Measurements from ENCODE around the gene ZNF367. TPM values are rescaled to one million over a fixed set of nuclear protein-coding genes. Genes with fewer than 3 reads are reported as not detected.

Gene ZNF367
- total RNA-seq, 2 donors from 2014 or later = 3.6 to 18.9 TPM

DNA sequence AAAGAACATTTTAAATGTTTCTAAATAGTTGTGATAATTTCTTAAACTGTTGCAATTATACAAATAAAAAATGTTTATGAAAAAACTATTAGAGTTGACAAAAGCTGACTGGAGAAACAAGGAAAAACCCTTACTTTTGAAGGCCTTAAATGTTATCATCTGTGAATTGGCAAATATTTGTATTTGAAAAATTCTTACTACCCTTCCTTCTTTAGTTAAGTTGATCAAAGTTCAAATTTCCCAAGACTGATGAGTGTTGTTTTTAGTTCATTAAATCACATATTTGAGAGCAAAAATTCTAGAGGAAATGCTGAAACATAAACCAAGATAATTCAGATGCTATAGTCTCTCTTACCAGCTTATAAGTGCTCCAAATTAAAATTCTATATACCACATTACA is 32.0 kb downstream of the ZNF367 start:
- H3K27me3 ChIP-seq = no peaks in the 10 kb centered on the region
- H3K9me3 ChIP-seq = no peaks in the 10 kb centered on the region
- DNase-seq = no peak
- H3K9ac ChIP-seq (ENCODE audit: low read depth in 2 of 2, low read length in 2 of 2) = no peak overlapping the region
- no peaks in the 10 kb centered on the region for H3K4me1 ChIP-seq
- H3K27ac ChIP-seq = no peak overlapping the region
- no peak overlapping the region for H3K4me3 ChIP-seq
- intact Hi-C loops (cut with DNase I) = no loop called here
- TF ChIP-seq, protein P1, sequence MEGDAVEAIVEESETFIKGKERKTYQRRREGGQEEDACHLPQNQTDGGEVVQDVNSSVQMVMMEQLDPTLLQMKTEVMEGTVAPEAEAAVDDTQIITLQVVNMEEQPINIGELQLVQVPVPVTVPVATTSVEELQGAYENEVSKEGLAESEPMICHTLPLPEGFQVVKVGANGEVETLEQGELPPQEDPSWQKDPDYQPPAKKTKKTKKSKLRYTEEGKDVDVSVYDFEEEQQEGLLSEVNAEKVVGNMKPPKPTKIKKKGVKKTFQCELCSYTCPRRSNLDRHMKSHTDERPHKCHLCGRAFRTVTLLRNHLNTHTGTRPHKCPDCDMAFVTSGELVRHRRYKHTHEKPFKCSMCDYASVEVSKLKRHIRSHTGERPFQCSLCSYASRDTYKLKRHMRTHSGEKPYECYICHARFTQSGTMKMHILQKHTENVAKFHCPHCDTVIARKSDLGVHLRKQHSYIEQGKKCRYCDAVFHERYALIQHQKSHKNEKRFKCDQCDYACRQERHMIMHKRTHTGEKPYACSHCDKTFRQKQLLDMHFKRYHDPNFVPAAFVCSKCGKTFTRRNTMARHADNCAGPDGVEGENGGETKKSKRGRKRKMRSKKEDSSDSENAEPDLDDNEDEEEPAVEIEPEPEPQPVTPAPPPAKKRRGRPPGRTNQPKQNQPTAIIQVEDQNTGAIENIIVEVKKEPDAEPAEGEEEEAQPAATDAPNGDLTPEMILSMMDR (IDR thresholded peaks at IDR 0.05) = no peak
- no peaks in the 10 kb centered on the region for H3K36me3 ChIP-seq

DNA sequence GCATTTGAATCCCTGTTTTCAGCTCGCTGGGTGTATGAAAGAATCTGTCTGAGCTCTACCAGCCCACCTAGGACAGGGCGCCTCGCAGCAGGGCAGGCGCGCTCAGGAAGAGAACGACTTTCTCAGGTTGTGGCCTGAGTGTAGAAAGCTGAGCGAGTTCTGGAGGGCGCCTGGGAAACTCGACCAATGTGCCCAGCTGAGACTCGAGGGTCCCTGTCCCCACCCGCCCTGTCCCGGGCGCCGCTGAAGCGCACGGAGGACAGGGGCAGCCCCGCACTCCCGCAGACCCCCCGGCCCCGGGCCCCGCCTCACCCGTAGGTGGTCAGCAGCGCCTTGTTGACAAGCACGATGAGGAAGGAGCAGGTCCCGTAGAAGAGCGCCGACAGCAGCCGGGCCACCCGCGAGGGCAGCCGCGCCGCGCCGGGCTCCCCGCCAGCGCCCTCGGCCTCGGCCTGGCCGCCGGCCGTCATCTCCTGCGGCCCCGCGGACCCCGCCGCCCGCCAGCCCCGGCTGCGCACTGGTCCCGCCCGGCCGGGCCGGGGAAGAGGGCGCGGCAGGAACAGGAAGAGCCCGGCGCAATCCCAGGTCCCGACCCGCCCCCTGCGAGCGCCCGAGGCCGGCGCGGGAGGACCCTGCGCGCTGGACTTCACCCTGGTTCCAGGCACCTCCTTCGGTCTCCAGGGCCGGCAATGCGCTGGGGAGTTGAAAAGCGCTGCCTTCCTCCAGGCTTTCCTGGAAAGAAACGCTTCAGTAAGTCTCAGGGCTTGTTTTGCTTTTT is 34.8 kb downstream of the ZNF367 start, which contains the start of gene SLC35D2:
SLC35D2 (minus strand) TSS at position 547 of the 778 bp plus-strand sequence; CDS start at position 470, 77 bp downstream.
- TF ChIP-seq, protein P1 (IDR thresholded peaks at IDR 0.05) = no peak
- Histone ChIP-seq H3K27ac (peak within 1 kb of the TSS; percentile 67), H3K4me3 (peak within 1 kb of the TSS; percentile 54), H3K9ac (ENCODE audit: low read depth in 2 of 2, low read length in 2 of 2) (peak within 1 kb of the TSS; percentile 73 to 95), H3K4me1 (no peaks in the 10 kb centered on the region), H3K9me3 (no peaks in the 10 kb centered on the region), H3K27me3 (no peaks in the 10 kb centered on the region), H3K36me3 (no peaks in the 10 kb centered on the region)
- DNase-seq = peak; percentile 86
- intact Hi-C loops (cut with DNase I) = loop anchor here (5.0 kb wide), 1 partner anchor 36 kb away; no protein-coding TSS in a partner anchor

DNA sequence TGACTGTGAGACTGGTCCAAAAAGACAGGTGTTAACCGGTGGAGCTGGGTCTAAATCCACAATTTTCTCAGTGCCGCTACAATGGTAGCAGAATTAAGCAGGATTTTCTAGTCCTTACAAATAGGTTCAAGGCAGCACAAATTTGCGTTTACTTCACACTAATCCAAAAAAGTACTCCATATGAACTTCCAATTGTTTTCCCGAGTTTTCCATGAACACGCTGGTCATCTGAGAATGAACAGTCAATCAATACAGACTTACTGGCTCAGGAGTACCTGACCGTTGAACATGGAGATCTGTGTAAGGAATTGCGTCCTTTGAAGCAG is 35.4 kb downstream of the ZNF367 start:
- peak overlapping the region; percentile 73 to 95 for H3K9ac ChIP-seq (ENCODE audit: low read depth in 2 of 2, low read length in 2 of 2)
- no peak for DNase-seq
- no peaks in the 10 kb centered on the region for H3K27me3 ChIP-seq
- intact Hi-C loops (cut with DNase I) = loop anchor here (5.0 kb wide), 1 partner anchor 36 kb away; no protein-coding TSS in a partner anchor
- H3K36me3 ChIP-seq = no peaks in the 10 kb centered on the region
- peak overlapping the region; percentile 67 for H3K27ac ChIP-seq
- peak overlapping the region; percentile 54 for H3K4me3 ChIP-seq
- TF ChIP-seq, protein P1 (IDR thresholded peaks at IDR 0.05) = no peak
- peaks cover 1% of the 10 kb centered on the region for H3K4me1 ChIP-seq
- no peaks in the 10 kb centered on the region for H3K9me3 ChIP-seq

DNA sequence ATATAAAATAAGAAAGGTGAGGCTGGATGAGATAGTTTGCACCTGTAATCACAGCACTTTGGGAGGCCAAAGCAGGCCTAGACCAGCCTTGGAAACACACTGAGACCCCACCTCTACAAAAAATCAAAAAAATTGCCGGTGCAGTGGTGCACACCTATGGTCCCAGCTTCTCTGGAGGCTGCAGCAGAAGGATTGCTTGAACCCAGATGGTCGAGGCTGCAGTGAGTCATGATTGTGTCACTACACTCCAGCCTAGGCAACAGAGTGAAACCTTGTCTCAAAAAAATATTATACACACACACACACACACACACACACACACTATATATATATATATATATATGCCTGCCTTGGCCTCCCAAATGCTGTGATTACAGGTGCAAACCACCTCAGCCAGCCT is 36.0 kb downstream of the ZNF367 start:
- Histone ChIP-seq H3K27me3 (no peaks in the 10 kb centered on the region), H3K9ac (ENCODE audit: low read depth in 2 of 2, low read length in 2 of 2) (peak overlapping the region in 1 of 2 donors; percentile 22), H3K9me3 (no peaks in the 10 kb centered on the region), H3K4me1 (peaks cover 5% of the 10 kb centered on the region), H3K27ac (no peak overlapping the region), H3K36me3 (no peaks in the 10 kb centered on the region), H3K4me3 (peak overlapping the region; percentile 54)
- intact Hi-C loops (cut with DNase I) = loop anchor here (5.0 kb wide), 1 partner anchor 35 kb away; no protein-coding TSS in a partner anchor
- DNase-seq = no peak
- TF ChIP-seq, protein P1 (IDR thresholded peaks at IDR 0.05) = no peak

DNA sequence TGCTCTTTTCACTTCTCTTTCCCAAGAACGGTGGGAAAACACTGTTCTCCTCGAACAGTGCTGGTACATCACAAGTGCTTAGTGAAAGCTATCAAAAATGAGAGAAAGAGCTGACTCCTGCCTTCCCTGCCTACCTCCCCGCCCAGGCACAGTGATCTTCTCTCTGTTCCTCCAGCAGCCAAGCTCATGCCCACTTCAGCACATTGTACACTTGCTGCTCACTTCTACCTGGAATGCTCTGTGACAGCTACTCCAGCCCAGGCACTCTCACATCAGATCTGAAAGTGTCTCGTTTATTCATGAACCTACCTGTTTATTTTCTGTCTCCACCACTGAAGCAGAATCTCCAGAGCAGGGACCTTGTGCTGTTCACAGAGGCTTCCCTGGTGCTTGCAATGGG is 36.5 kb downstream of the ZNF367 start:
- H3K27me3 ChIP-seq = no peaks in the 10 kb centered on the region
- TF ChIP-seq, protein P1 (IDR thresholded peaks at IDR 0.05) = no peak
- no peak overlapping the region for H3K4me3 ChIP-seq
- DNase-seq = no peak
- peaks cover 5% of the 10 kb centered on the region for H3K4me1 ChIP-seq
- intact Hi-C loops (cut with DNase I) = loop anchor here (5.0 kb wide), 1 partner anchor 34 kb away; no protein-coding TSS in a partner anchor
- H3K36me3 ChIP-seq = no peaks in the 10 kb centered on the region
- no peaks in the 10 kb centered on the region for H3K9me3 ChIP-seq
- no peak overlapping the region for H3K27ac ChIP-seq
- peak overlapping the region in 1 of 2 donors; percentile 22 for H3K9ac ChIP-seq (ENCODE audit: low read depth in 2 of 2, low read length in 2 of 2)

All from colonic mucosa (tissue), 4 donors.